GM19324 (cell line): Measurements from ENCODE around the gene ATOH8.

ENCODE experiments used
- ATAC-seq: cut with Tn5 transposase; IDR thresholded peaks from one replicate; pipeline ENCODE4 v1.9.1; 2021; ENCODE audit warnings: mild to moderate bottlenecking, moderate library complexity; ENCODE audit not compliant: unreplicated experiment, low FRiP score

Gene ATOH8

GRCh38 chr2:85750587-85751575, 2.9 kb upstream of the ATOH8 start:
- ATAC-seq: no peak

GRCh38 chr2:85751627-85752026, 2.2 kb upstream of the ATOH8 start:
- ATAC-seq: no peak

- ATAC-seq: no peak
Measured at GRCh38 chr2:85753035-85753524, 711 bp upstream of the ATOH8 start.

GRCh38 chr2:85754313-85755095, 713 bp downstream of the ATOH8 start:
- ATAC-seq: no peak

GRCh38 chr2:85755122-85756027, 1.6 kb downstream of the ATOH8 start:
- ATAC-seq: no peak

DNA sequence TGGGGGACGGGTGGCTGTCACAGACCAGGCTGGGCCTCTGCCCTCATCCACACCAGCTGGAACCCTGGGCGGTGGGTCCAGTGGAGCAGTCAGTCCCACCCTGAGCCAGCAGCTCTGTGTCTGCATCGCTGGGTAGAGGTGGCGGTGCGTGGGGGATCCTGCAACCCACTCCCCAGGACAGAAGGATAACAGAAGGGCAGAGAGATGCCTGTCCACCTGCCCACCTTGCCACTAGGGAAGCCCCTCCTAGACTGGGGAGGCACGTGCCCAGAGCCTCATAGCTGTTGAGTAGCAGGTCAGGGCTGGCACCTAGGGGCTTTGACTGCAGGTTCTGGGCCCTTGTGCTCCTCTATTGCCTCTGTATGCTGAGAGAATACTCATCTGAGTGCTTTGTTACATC, 2.4 kb downstream of the ATOH8 start:
- ATAC-seq: no peak

GRCh38 chr2:85756822-85757435, 3.1 kb downstream of the ATOH8 start:
- ATAC-seq: no peak

DNA sequence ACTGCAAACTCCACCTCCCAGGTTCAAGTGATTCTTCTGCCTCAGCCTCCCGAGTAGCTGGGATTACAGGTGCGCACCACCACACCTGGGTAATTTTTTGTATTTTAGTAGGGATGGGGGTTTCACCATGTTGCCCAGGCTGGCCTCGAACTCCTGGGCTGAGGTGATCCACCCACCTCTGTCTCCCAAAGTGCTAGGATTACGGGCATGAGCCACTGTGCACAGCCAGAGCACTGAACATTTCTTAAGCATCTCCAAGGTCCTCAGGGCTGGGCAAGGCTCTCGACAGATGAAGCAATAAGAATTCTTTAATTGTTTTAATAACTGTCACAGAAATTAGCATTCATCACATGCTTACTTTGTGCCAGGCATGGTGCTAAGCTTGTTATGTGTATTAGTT, 4.1 kb downstream of the ATOH8 start:
- ATAC-seq: no peak

DNA sequence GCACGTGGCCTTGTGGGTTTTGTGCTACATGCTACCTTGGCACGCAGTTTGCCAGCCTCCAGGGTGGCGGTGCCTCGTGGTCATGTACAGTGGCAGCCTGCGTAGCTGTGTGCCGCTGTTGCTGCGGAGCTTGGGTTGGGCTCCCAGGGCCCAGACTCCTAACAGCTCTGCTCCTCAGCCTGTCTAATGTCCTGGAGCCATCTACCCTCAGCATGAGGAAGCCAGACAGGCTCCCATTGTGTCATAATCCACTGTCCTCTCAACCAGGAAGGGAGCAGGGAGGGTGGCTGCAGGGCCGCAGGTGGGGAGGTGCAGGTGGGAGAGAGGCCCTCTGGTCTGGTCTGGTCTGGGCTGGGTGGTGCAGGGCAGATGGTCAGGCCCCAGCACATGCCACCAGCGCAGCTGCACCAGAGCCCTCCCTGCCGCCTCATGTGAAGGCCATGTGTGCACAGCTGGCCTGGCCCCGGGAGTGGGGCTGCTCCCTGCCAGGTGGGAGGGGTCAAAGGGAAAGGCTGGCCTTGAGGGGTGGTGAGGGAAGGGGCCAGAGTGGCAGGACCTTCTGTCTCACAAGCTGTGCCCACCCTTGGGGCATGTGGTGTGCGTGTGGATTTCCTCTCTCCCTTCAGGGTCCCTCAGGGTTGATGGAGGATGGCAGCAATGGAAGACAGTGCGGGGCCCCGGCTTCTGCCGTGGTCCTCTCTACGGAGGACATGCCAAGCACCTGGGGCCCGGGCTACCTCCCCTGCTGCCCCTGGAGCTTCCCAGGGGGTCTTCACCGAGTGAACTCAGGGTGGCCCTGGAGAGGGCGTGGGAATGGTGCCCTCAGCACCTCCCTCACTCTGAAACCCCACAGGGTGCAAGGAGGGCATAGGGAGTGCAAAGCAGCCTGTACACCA, 4.8 kb downstream of the ATOH8 start:
- ATAC-seq: no peak

DNA sequence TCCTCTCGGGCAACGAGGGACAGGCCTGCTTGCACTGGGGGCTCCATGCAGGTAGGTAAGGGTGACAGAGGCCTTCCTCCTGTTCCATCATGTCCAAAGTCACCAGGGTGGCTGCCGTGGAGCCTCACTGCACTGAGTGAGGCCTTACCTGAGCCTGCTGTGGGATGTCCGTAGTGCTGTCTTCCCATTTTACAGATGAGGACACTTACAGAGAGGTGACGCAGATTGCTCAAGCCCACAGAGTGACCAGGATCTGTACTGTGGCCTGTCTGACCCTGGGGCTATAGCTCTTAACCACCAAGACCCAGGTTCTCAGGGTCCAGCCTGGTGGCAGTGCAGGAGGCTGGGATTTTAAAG, 5.4 kb downstream of the ATOH8 start:
- ATAC-seq: no peak

DNA sequence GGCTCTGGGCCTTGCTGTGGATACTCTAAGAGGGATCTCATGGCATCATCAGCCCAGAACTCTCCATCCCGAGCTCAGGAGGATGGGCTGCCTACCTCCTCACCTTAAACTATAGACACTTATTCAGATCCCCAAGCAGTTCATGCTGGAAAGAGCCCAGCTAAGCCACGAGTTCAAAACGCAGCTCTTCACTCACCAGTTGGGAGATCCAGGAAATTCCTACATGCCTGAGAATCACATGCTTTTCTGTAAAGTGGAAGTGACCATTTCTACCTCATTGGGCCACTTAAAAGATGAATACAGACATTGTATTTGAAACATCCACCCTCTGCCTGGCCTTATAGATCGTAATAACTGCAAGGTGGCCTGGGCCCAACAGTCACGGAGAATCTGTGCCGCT, 6.6 kb downstream of the ATOH8 start:
- ATAC-seq: no peak

DNA sequence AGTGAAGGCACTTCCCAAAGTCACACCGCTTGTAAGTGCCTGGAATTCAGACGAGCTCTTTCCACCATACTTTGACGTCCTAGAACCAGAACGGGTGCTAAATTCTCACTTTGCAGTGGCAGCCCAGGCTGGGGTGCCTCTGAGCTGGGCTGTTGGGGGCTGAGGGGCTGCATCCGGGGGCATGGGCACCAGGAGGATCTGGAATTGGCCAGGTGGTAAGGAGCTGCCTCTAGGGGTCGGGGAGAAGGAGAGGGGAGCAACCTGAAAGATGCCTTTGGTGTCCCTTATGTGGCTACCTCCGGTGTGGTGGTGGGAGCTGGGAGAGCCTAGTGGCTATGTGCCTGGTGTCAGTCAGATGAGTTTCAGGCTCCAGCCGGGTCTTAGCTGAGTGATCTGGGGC, 7.1 kb downstream of the ATOH8 start:
- no peak for ATAC-seq

DNA sequence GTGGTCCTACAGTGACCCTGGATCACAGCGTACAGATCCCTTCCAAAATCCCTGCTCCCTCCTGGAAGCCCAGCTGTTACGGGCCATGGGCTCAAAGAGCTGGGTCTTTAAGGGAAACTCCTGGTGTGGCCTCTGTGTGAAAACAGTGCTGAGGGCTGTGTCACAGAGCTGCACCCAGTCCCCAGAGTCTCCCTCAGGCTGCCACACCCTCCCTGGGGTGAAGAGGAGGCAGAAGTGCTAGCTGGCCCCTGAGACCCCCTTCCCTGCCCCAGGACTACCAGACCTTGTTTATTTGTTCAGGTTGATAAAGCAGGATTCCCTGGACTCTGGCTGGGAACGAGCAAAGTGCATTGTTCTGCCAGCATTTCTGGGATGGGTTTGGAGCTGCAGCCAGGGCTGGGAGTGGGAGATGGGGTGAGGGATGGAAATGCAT, 7.7 kb downstream of the ATOH8 start:
- ATAC-seq: no peak

DNA sequence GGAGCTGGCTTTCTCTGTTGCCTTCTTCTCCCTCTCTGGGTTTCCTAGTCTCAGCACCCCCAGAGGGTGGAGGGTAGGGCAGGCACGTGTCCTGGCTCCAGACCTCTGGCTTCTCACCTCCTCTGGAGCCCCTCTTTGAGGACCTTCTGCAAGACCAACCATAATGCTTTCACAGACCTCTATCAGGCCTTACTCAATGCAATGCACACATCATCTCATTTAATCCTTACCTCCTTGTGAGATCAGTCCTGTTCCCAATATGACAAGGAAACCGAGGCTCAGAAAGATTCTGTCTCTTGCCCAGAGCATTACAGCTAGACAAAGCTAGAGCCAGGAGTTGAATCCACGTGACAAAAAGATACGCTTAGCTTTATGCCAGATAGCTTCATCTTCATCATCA, 8.2 kb downstream of the ATOH8 start:
- no peak for ATAC-seq

DNA sequence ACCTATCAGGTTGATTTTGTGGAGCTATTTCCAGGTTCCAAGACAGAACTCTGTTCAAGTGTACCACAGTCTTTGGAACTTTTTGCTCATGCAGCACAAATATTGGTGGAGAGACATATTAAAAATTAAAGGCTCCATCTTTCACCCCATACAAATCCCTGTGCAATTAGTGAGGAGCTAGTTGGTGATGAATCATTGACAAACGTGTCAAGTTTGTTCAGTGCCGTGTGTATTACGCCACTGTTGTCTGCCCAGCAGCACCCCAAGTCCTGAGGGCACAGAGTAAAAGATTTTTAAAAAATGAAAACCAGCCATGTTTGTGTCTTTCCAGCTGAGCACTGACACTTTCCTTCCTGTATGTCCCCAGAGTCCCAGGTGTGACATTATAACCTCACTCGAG, 9.3 kb downstream of the ATOH8 start:
- no peak for ATAC-seq

- ATAC-seq: no peak
Measured at GRCh38 chr2:85763831-85764230, 10.0 kb downstream of the ATOH8 start.

DNA sequence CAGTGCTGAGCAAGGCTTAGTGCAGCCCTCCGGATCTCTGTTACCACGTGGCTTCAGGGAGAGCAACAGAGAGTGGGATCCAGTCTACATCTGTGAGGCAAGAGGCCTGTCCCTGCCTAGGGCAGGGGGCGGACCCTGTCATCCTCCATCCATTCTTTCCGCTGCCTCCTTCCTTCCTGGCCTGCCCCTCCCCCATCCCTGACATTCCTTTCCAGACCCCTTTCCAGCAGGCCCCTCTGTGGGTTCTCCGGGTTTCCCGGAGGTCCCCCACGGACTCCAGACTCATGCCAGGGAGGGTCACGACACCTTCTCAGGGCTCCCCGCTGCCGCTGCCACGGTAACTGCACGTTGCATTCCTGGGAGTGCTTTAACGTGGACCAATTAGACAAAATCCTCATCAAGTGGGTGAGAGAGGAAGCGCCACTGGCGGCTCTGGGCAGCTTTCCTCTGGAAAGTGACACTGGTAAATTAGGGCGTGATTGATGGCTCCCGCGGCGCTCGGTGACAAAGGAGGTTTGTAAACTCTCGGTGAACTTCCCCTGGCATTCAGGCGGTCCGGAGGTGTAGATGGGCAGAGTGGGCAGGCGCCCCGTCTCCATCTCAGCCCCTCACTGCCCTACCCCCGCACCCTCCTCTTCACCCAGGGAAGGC, 11.4 kb downstream of the ATOH8 start:
- ATAC-seq: no peak

- ATAC-seq: no peak
Measured at GRCh38 chr2:85766229-85766628, 12.4 kb downstream of the ATOH8 start.
